A549 (cell line): ENCODE measurements around the gene ARID5A. TPM values are rescaled to one million over a fixed set of nuclear protein-coding genes. Genes with fewer than 3 reads are reported as not detected.

Experiments
- ATAC-seq, 2 experiments: fragments of 200-7000 bp in 1 of 2; fragments of >200 bp in 1 of 2; cut with Nextera tagmentation in 1 of 2; cut with Tn5 transposase in 1 of 2; 3 replicates each; pipeline versions ENCODE4 v1.8.0 to v1.9.1; 2018 to 2020; ENCODE audit warnings: mild to moderate bottlenecking in 1 of 2, moderate library complexity in 1 of 2
- CTCF ChIA-PET: fragments of 300-600 bp; sonication (Branson Sonifier 250); formaldehyde crosslinking; extraction: SDS; loops from one replicate; lab custom pipeline; 2021; ENCODE audit warnings: antibody characterized with exemption, inconsistent platforms; lab: Yijun Ruan, JAX
- POLR2A ChIA-PET: fragments of 350-600 bp; formaldehyde crosslinking; extraction: SDS; loops from one replicate; lab custom pipeline; 2021; ENCODE audit warnings: antibody characterized with exemption, inconsistent platforms; lab: Yijun Ruan, JAX
- DNase-seq, 2 experiments: peaks; one replicate each; pipeline versions ENCODE4 v3.0.0 to v3.0.0-alpha.2; 2011 to 2016; ENCODE audit warnings: low read depth in 1 of 2, low spot score in 1 of 2
- FAIRE-seq: peaks from 2 replicates; lab custom pipeline; 2011; peaks lifted over from hg19 to GRCh38; lab: Jason Lieb, UNC
- H3K27ac ChIP-seq, 2 experiments: fragments of >200 bp; sonication (Bioruptor Twin); formaldehyde crosslinking; 3 replicates each; pipeline ENCODE4 v1.5.1; 2016 to 2017
- H3K4me1 ChIP-seq: fragments of >200 bp; sonication (Bioruptor Twin); formaldehyde crosslinking; 3 replicates; pipeline ENCODE4 v1.6.1; 2016
- H3K4me2 ChIP-seq: fragments of >200 bp; sonication (Bioruptor Twin); formaldehyde crosslinking; 3 replicates; pipeline ENCODE4 v1.6.1; 2016
- H3K4me3 ChIP-seq: fragments of >200 bp; sonication (Bioruptor Twin); formaldehyde crosslinking; 3 replicates; pipeline ENCODE4 v1.5.1; 2016
- H3K9me3 ChIP-seq: fragments of >200 bp; sonication (Bioruptor Twin); formaldehyde crosslinking; 3 replicates; pipeline ENCODE4 v1.6.1; 2016
- ATOH8 ChIP-seq: fragments of 250-450 bp; sonication (Bioruptor Pico); IDR thresholded peaks from 2 replicates; pipeline ENCODE4 v1.5.0; 2020; ENCODE audit warnings: low read depth, mild to moderate bottlenecking, moderate library complexity
- BCL3 ChIP-seq: fragments of >200 bp; sonication (Bioruptor Twin); formaldehyde crosslinking; IDR thresholded peaks from 3 replicates; pipeline ENCODE4 v1.6.1; 2016
- CEBPB ChIP-seq, 2 experiments: fragments of >200 bp in 1 of 2; sonication (Bioruptor Twin) in 1 of 2; formaldehyde crosslinking in 1 of 2; IDR thresholded peaks; 2 replicates each; pipeline ENCODE4 v1.6.1; 2012 to 2016
- E2F6 ChIP-seq: IDR thresholded peaks from 2 replicates; pipeline ENCODE4 v1.6.1; 2012; ENCODE audit warnings: low read depth, borderline replicate concordance
- ELK1 ChIP-seq: fragments of 150-350 bp; IDR thresholded peaks from 2 replicates; pipeline ENCODE4 v1.6.1; 2014; ENCODE audit warnings: low read depth, mild to moderate bottlenecking, low read length
- ESRRA ChIP-seq: fragments of 150-350 bp; IDR thresholded peaks from 2 replicates; pipeline ENCODE4 v1.6.1; 2014; ENCODE audit warnings: mild to moderate bottlenecking, low read length, borderline replicate concordance
- FOSB ChIP-seq: fragments of 250-450 bp; sonication (Bioruptor Pico); IDR thresholded peaks from 2 replicates; pipeline ENCODE4 v1.5.0; 2020; ENCODE audit warnings: mild to moderate bottlenecking, moderate library complexity
- FOSL2 ChIP-seq, 2 experiments: fragments of 450-650 bp in 1 of 2; fragments of >200 bp in 1 of 2; sonication (Bioruptor Twin) in 1 of 2; formaldehyde crosslinking; IDR thresholded peaks; 2 replicates each; pipeline versions ENCODE4 v1.5.0 to v1.6.1; 2016 to 2020; ENCODE audit warnings: mild to moderate bottlenecking in 1 of 2, moderate library complexity in 1 of 2
- GATA3 ChIP-seq: IDR thresholded peaks from 2 replicates; pipeline ENCODE4 v1.6.1; 2012; ENCODE audit warnings: borderline replicate concordance
- HES2 ChIP-seq: fragments of >200 bp; sonication (Bioruptor Twin); formaldehyde crosslinking; IDR thresholded peaks from 2 replicates; pipeline ENCODE4 v1.6.1; 2016
- HOXB13 ChIP-seq: fragments of 250-450 bp; sonication (Bioruptor Pico); IDR thresholded peaks from 2 replicates; pipeline ENCODE4 v1.5.0; 2020; ENCODE audit warnings: low read depth, mild to moderate bottlenecking, moderate library complexity
- JUN ChIP-seq, 2 experiments: fragments of >200 bp; sonication (Bioruptor Twin); formaldehyde crosslinking; IDR thresholded peaks; 2 replicates in 1 of 2; 3 replicates in 1 of 2; pipeline ENCODE4 v1.6.1; 2016 to 2017
- KDM1A ChIP-seq: fragments of 200-600 bp; sonication (generic); IDR thresholded peaks from 2 replicates; pipeline ENCODE4 v1.6.1; 2016; ENCODE audit warnings: low read depth, mild to moderate bottlenecking
- KDM5A ChIP-seq: fragments of 200-600 bp; sonication (generic); IDR thresholded peaks from 2 replicates; pipeline ENCODE4 v1.6.1; 2016; ENCODE audit warnings: antibody characterized with exemption, mild to moderate bottlenecking
- MAZ ChIP-seq: fragments of 150-350 bp; IDR thresholded peaks from 2 replicates; pipeline ENCODE4 v1.6.1; 2014; ENCODE audit warnings: antibody characterized with exemption, low read depth, low read length, borderline replicate concordance
- NPAS2 ChIP-seq: fragments of 250-450 bp; sonication (Bioruptor Pico); IDR thresholded peaks from 2 replicates; pipeline ENCODE4 v1.8.0; 2022; ENCODE audit warnings: mild to moderate bottlenecking, moderate library complexity, borderline replicate concordance
- PBX3 ChIP-seq: IDR thresholded peaks from 2 replicates; pipeline ENCODE4 v1.6.1; 2012
- POLR2A ChIP-seq: IDR thresholded peaks from 2 replicates; pipeline ENCODE4 v1.6.1; 2012; ENCODE audit warnings: mild to moderate bottlenecking, low read length
- POLR2AphosphoS2 ChIP-seq: conservative IDR thresholded peaks from 2 replicates; pipeline ENCODE4 v1.6.1; 2012; ENCODE audit warnings: low read length, improper control_type of control experiment, inconsistent platforms
- RARB ChIP-seq: fragments of 250-450 bp; sonication (Bioruptor Pico); IDR thresholded peaks from 2 replicates; pipeline ENCODE4 v1.8.0; 2021; ENCODE audit warnings: mild to moderate bottlenecking, moderate library complexity
- RCOR1 ChIP-seq: fragments of 150-350 bp; IDR thresholded peaks from 2 replicates; pipeline ENCODE4 v1.6.1; 2014; ENCODE audit warnings: antibody characterized with exemption, low read length, low read depth
- RNF2 ChIP-seq: fragments of 200-600 bp; sonication (generic); IDR thresholded peaks from 2 replicates; pipeline ENCODE4 v1.6.1; 2016; ENCODE audit warnings: low read depth, mild to moderate bottlenecking, antibody characterized with exemption, moderate library complexity, borderline replicate concordance
- USF2 ChIP-seq: fragments of 450-650 bp; IDR thresholded peaks from 2 replicates; pipeline ENCODE4 v1.6.1; 2014; ENCODE audit warnings: antibody characterized with exemption
- ZFP36 ChIP-seq: fragments of 450-650 bp; IDR thresholded peaks from 2 replicates; pipeline ENCODE4 v1.6.1; 2014; ENCODE audit warnings: borderline replicate concordance; ENCODE audit not compliant: partially characterized antibody
- WGBS: methylation state at CpG from one replicate; pipeline ENCODE4 v1.1.6; 2017; ENCODE audit errors: missing lambda C conversion rate; 5-methylcytosine and 5-hydroxymethylcytosine counted together
- polyA plus RNA-seq, 4 experiments: library from polyadenylated mRNA; depleted of rRNA in 3 of 4; stranded (reverse); fragments of >200 nt; fragmentation: RNase III in 1 of 4; extraction: RNeasy Plus Mini Kit Qiagen cat#74134 plus additional on column Dnase treatment in 1 of 4; gene quantifications; 2 replicates in 3 of 4; 3 replicates in 1 of 4; pipeline ENCODE4 v1.2.3, GENCODE V29; 2011 to 2017

ARID5A gene
- polyA plus RNA-seq, 2 of the 4 experiments (the other 2 are of a cell fraction): 1.2 to 4.4 TPM

- Histone ChIP-seq H3K4me2 (no peak overlapping the region), H3K4me1 (peaks cover 2% of the 10 kb centered on the region; the same call in 2 of the 3 replicates), H3K9me3 (no peaks in the 10 kb centered on the region), H3K4me3 (no peak overlapping the region), H3K27ac (no peak overlapping the region)
- POLR2A ChIA-PET: no interaction called here
- no peak for DNase-seq
- FAIRE-seq: no peak
- no peak for ATAC-seq
- no peak for TF ChIP-seq HOXB13
- TF ChIP-seq POLR2A: no peak
- TF ChIP-seq BCL3: no peak
- TF ChIP-seq GATA3: no peak
- no peak for TF ChIP-seq POLR2AphosphoS2
- no peak for TF ChIP-seq NPAS2 (CRISPR knock-in tag)
- TF ChIP-seq HES2: no peak
- TF ChIP-seq RARB (CRISPR knock-in tag): no peak
- no peak for TF ChIP-seq KDM1A
- no peak for TF ChIP-seq CEBPB (IDR thresholded peaks at IDR 0.05)
- no peak for TF ChIP-seq RNF2
- no peak for TF ChIP-seq FOSL2 (IDR thresholded peaks at IDR 0.05)
- no peak for TF ChIP-seq FOSL2 (CRISPR knock-in tag; IDR thresholded peaks at IDR 0.05)
- no peak for TF ChIP-seq ZFP36
- TF ChIP-seq PBX3: no peak
- no peak for TF ChIP-seq ELK1
- TF ChIP-seq JUN (IDR thresholded peaks at IDR 0.05): no peak
- no peak for TF ChIP-seq ATOH8
- TF ChIP-seq RCOR1: no peak
- TF ChIP-seq ESRRA: no peak
- no peak for TF ChIP-seq MAZ
- CTCF ChIA-PET: interaction anchor here (1.8 kb wide), 1 partner anchor 48 kb away, joined by 3 read pairs; no protein-coding TSS in a partner anchor
Observed at GRCh38 chr2:96596596-96596995, 60.0 kb downstream of the ARID5A start.

- TF ChIP-seq HOXB13: no peak
- no peak for TF ChIP-seq E2F6
- TF ChIP-seq ELK1: no peak
- TF ChIP-seq JUN (IDR thresholded peaks at IDR 0.05): no peak
- no peak for TF ChIP-seq KDM5A
- no peak for TF ChIP-seq USF2
- no peak for TF ChIP-seq CEBPB (IDR thresholded peaks at IDR 0.05)
- TF ChIP-seq FOSB (CRISPR knock-in tag): no peak
- no peak for TF ChIP-seq RCOR1
- no peak for TF ChIP-seq KDM1A
- TF ChIP-seq HES2: no peak
- no peak overlapping the region for H3K4me2 ChIP-seq
- no peak overlapping the region for H3K27ac ChIP-seq
- ATAC-seq: no peak
- FAIRE-seq: no peak
- CTCF ChIA-PET: interaction anchor here (0.7 to 2.7 kb wide), 5 partner anchors 8 to 217 kb away, joined by 3 to 10 read pairs (median 4); partner anchors contain the start of gene CNNM3
- WGBS: 94% methylated on average over 2 of the region's 2 CpGs
- no peak for DNase-seq
- no peak overlapping the region for H3K4me3 ChIP-seq
- no peaks in the 10 kb centered on the region for H3K9me3 ChIP-seq
- H3K4me1 ChIP-seq: peaks cover 10% of the 10 kb centered on the region; the same call in 2 of the 3 replicates
- POLR2A ChIA-PET: no interaction called here
Observed at GRCh38 chr2:96599941-96600340, 63.4 kb downstream of the ARID5A start.
